PC-9 (cell line): ENCODE results near the gene RASGRP2. TPM values are rescaled to one million over a fixed set of nuclear protein-coding genes. Genes with fewer than 3 reads are reported as not detected.

Experiments
- BruUV-seq: library from RNA; stranded (reverse); fragments of 400-500 nt; replicated peaks from 2 replicates; lab custom pipeline; 2021; lab: Mats Ljungman, UMichigan
- CTCF ChIA-PET: fragments of 300-600 bp; sonication (Branson Sonifier 250); formaldehyde crosslinking; loops from one replicate; lab custom pipeline; 2022; ENCODE audit warnings: antibody characterized with exemption; lab: Charles Lee
- POLR2A ChIA-PET: fragments of 300-600 bp; sonication (Branson Sonifier 250); formaldehyde crosslinking; loops from one replicate; lab custom pipeline; 2022; ENCODE audit warnings: antibody characterized with exemption; ENCODE audit not compliant: unreplicated experiment; lab: Charles Lee
- DNase-seq, 2 experiments: peaks; one replicate each; pipeline versions ENCODE4 v3.0.0 to v3.0.0-alpha.2; 2015 to 2022; ENCODE audit warnings: mixed read lengths in 1 of 2
- H2AFZ ChIP-seq: fragments of 200-600 bp; sonication (generic); 2 replicates; pipeline ENCODE4 v1.8.1; 2017; ENCODE audit warnings: antibody characterized with exemption
- H3F3A ChIP-seq: fragments of 200-600 bp; sonication (generic); 2 replicates; pipeline ENCODE4 v1.8.1; 2017; ENCODE audit warnings: antibody characterized with exemption, mild to moderate bottlenecking, low read depth; ENCODE audit not compliant: insufficient read depth
- H3K27ac ChIP-seq: fragments of 200-600 bp; sonication (generic); 2 replicates; pipeline ENCODE4 v1.6.1; 2016; ENCODE audit warnings: mixed run types
- H3K27me3 ChIP-seq: fragments of 200-600 bp; sonication (generic); 2 replicates; pipeline ENCODE4 v1.6.1; 2016; ENCODE audit warnings: low read depth, mixed run types; ENCODE audit not compliant: insufficient read depth
- H3K36me3 ChIP-seq: fragments of 200-600 bp; sonication (generic); 2 replicates; pipeline ENCODE4 v1.6.1; 2016; ENCODE audit warnings: low read depth, mixed run types
- H3K4me1 ChIP-seq: fragments of 200-600 bp; sonication (generic); replicated peaks from 2 replicates; pipeline ENCODE4 v1.6.1; 2016; ENCODE audit warnings: mixed run types; ENCODE audit not compliant: insufficient read depth
- H3K4me2 ChIP-seq: fragments of 200-600 bp; sonication (generic); 2 replicates; pipeline ENCODE4 v1.6.1; 2017; ENCODE audit warnings: mixed run types
- H3K4me3 ChIP-seq: fragments of 200-600 bp; sonication (generic); 2 replicates; pipeline ENCODE4 v1.6.1; 2016; ENCODE audit warnings: mixed run types
- H3K79me2 ChIP-seq: fragments of 200-600 bp; sonication (generic); 2 replicates; pipeline ENCODE4 v1.6.1; 2017; ENCODE audit warnings: low read depth, mixed run types
- H3K9me2 ChIP-seq: fragments of 200-600 bp; sonication (generic); 2 replicates; pipeline ENCODE4 v1.8.1; 2017; ENCODE audit warnings: mild to moderate bottlenecking; ENCODE audit not compliant: insufficient read depth
- H3K9me3 ChIP-seq: fragments of 200-600 bp; sonication (generic); 2 replicates; pipeline ENCODE4 v1.8.1; 2016; ENCODE audit warnings: low read depth; ENCODE audit not compliant: insufficient read depth
- H4K20me1 ChIP-seq: fragments of 200-600 bp; sonication (generic); 2 replicates; pipeline ENCODE4 v1.8.1; 2017; ENCODE audit not compliant: insufficient read depth
- EZH2 ChIP-seq: fragments of 200-600 bp; sonication (generic); IDR thresholded peaks from 2 replicates; pipeline ENCODE4 v1.8.0; 2017; ENCODE audit warnings: antibody characterized with exemption, low read depth
- intact Hi-C: fragments of 100-400 bp; cut with micrococcal nuclease; formaldehyde crosslinking; loops from one replicate; pipeline ENCODE4 v1.10.0; 2022; ENCODE audit not compliant: unreplicated experiment
- total RNA-seq: library from RNA; stranded (reverse); gene quantifications from 2 replicates; pipeline ENCODE4 v1.2.3, GENCODE V29; 2021
- TF ChIP-seq, protein P1 (sequence below): fragments of 200-600 bp; sonication (generic); conservative IDR thresholded peaks from 2 replicates; pipeline ENCODE4 v1.6.1; 2017; ENCODE audit warnings: mixed run types, antibody characterized with exemption, mild to moderate bottlenecking, moderate library complexity

Gene RASGRP2
- total RNA-seq, 1 experiment from 2014 or later: 1.0 TPM

- intact Hi-C loops: loop anchor here (10.0 kb wide), 1 partner anchor 470 kb away; no protein-coding TSS in a partner anchor
- no peaks in the 10 kb centered on the region for H3K9me2 ChIP-seq
- H3K79me2 ChIP-seq: no peaks in the 10 kb centered on the region
- no peaks in the 10 kb centered on the region for H3K9me3 ChIP-seq
- H3K27ac ChIP-seq: no peak overlapping the region
- no peaks in the 10 kb centered on the region for H3K27me3 ChIP-seq
- peaks cover 6% of the 10 kb centered on the region for H3K4me1 ChIP-seq
- H3K4me2 ChIP-seq: no peak overlapping the region
- no peaks in the 10 kb centered on the region for H4K20me1 ChIP-seq
- 0 out of 2 replicates have a peak, but pooled peaks cover 4% of the 10 kb centered on the region for H3K36me3 ChIP-seq
- TF ChIP-seq EZH2: no peak
- TF ChIP-seq, protein P1, sequence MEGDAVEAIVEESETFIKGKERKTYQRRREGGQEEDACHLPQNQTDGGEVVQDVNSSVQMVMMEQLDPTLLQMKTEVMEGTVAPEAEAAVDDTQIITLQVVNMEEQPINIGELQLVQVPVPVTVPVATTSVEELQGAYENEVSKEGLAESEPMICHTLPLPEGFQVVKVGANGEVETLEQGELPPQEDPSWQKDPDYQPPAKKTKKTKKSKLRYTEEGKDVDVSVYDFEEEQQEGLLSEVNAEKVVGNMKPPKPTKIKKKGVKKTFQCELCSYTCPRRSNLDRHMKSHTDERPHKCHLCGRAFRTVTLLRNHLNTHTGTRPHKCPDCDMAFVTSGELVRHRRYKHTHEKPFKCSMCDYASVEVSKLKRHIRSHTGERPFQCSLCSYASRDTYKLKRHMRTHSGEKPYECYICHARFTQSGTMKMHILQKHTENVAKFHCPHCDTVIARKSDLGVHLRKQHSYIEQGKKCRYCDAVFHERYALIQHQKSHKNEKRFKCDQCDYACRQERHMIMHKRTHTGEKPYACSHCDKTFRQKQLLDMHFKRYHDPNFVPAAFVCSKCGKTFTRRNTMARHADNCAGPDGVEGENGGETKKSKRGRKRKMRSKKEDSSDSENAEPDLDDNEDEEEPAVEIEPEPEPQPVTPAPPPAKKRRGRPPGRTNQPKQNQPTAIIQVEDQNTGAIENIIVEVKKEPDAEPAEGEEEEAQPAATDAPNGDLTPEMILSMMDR: no peak
- ChIA-PET CTCF (no interaction called here), POLR2A (no interaction called here)
- no peak overlapping the region for H3K4me3 ChIP-seq
- no peak for DNase-seq
- H2AFZ ChIP-seq: no peak overlapping the region
- H3F3A ChIP-seq: peaks cover 29% of the 10 kb centered on the region
- no TSS peak for BruUV-seq
Measured at GRCh38 chr11:64784813-64785581, 41.1 kb upstream of the RASGRP2 start.

DNA sequence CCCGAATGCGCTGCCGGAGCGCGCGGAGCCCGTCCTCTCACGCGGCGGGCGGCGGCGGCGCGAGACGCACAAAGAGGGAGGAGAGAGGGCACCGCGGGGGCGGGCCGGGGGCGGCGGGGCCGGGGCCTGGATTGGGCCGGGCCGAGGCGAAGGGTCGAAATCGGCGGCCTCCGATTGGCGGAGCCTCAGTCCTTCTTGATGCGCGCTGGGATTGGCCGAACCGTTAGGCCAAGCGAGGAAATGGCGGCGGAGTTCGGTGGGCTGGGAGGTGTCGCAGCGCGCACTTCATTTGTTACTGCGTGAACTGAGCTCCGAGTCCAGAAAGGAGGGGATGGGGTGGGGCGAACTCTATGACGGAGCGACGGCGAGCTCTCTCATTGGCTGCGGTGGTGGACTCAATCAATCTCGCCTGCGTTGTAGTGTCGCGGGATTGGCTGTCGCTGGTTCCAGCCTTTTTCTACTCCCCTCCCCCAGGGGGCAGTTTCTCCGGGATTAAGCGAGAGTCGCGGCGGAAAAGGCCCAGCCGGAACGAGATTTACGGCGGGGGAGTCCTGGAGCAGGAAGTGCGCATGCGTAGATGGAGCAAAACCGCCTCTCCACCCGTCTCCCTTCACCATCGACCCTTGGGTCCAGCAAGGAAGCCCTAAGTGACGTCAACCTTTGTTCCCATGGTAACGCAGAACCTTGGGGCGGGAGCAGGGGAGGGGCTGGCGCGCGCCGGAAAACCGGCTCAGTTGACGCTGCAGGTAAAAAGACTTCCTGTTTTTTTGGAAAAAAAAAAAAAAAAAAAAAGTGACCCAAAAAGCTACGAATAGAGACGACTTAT is 34.7 kb upstream of the RASGRP2 start, which contains the start of gene SF1:
Gene SF1, minus strand, starts transcription at position 70 of the 826 bp plus-strand sequence. CDS start 150 bp downstream, outside the sequence.
- CTCF ChIA-PET: interaction anchor here (0.6 to 1.0 kb wide), 8 partner anchors 10 to 1612 kb away, joined by 3 to 15 read pairs (median 3); partner anchors contain the start of genes CDC42BPG and PPP2R5B
- intact Hi-C loops: loop anchor here (1.0 to 10.0 kb wide), 5 partner anchors 32 to 420 kb away; partner anchors contain the start of genes ARL2, MEN1, RPS6KA4 and ZNHIT2
- TF ChIP-seq, protein P1: 0 out of 2 replicates have a peak, but pooled peaks have one; percentile 2
- no peak for TF ChIP-seq EZH2

DNA sequence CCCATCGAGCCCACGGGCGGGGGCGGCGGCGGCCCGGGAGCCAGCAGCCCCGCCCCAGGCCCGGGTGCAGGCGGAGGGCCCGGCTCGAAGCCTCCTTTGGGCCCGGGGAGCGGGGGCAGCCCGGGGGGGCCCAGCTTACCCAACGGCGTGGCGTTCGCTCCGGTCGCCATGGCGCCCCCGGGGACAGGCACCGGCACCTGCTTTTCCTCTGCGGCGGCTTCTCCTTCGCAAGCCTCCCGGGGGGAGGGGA is 34.2 kb upstream of the RASGRP2 start:
- H3K27me3 ChIP-seq: no peaks in the 10 kb centered on the region
- intact Hi-C loops: loop anchor here (1.0 to 10.0 kb wide), 5 partner anchors 33 to 419 kb away; partner anchors contain the start of genes ARL2, MEN1, RPS6KA4 and ZNHIT2
- H3K9me2 ChIP-seq: no peaks in the 10 kb centered on the region
- DNase-seq: no peak
- peak overlapping the region; percentile 72; the same call in 1 of the 2 replicates for H3K4me3 ChIP-seq
- CTCF ChIA-PET: interaction anchor here (0.6 to 0.9 kb wide), 5 partner anchors 10 to 1612 kb away, joined by 3 to 15 read pairs (median 4); partner anchors contain the start of gene PPP2R5B
- peaks cover 73% of the 10 kb centered on the region for H3F3A ChIP-seq
- no peak for TF ChIP-seq EZH2
- TF ChIP-seq, protein P1: no peak
- POLR2A ChIA-PET: interaction anchor here (0.5 to 1.4 kb wide), 14 partner anchors 25 to 1112 kb away, joined by 3 to 17 read pairs (median 8); partner anchors contain the start of genes CCDC85B, CFL1, MAP4K2 and NEAT1
- peak overlapping the region; percentile 54 for H3K4me2 ChIP-seq
- peak overlapping the region; percentile 86 for H3K27ac ChIP-seq
- H3K4me1 ChIP-seq: peaks cover 26% of the 10 kb centered on the region
- H4K20me1 ChIP-seq: peaks cover 44% of the 10 kb centered on the region
- H3K36me3 ChIP-seq: peaks cover 46% of the 10 kb centered on the region
- no peak overlapping the region for H2AFZ ChIP-seq
- no TSS peak for BruUV-seq
- peaks cover 44% of the 10 kb centered on the region for H3K79me2 ChIP-seq
- no peaks in the 10 kb centered on the region for H3K9me3 ChIP-seq

More for the DNA sequence above, 34.7 kb upstream of the RASGRP2 start, which contains the start of gene SF1:
- peaks cover 26% of the 10 kb centered on the region for H3K4me1 ChIP-seq
- POLR2A ChIA-PET: interaction anchor here (0.5 to 1.4 kb wide), 27 partner anchors 16 to 1112 kb away, joined by 3 to 19 read pairs (median 6); partner anchors contain the start of genes CCDC85B, CFL1, MAP4K2 and NEAT1
- peak within 1 kb of the TSS; percentile 98 for H3K4me3 ChIP-seq
- peak within 1 kb of the TSS; percentile 86 for H3K27ac ChIP-seq
- peak within 1 kb of the TSS; percentile 83 for H2AFZ ChIP-seq
- H3K4me2 ChIP-seq: peak within 1 kb of the TSS; percentile 98
- no TSS peak for BruUV-seq
- H3F3A ChIP-seq: peaks cover 68% of the 10 kb centered on the region
- H3K79me2 ChIP-seq: peaks cover 39% of the 10 kb centered on the region
- no peaks in the 10 kb centered on the region for H3K27me3 ChIP-seq
- DNase-seq: peak; percentile 100
- peaks cover 39% of the 10 kb centered on the region for H4K20me1 ChIP-seq
- H3K9me2 ChIP-seq: no peaks in the 10 kb centered on the region
- no peaks in the 10 kb centered on the region for H3K9me3 ChIP-seq
- peaks cover 41% of the 10 kb centered on the region for H3K36me3 ChIP-seq
